ENCODE measurements around the gene GOLGA3. TPM values are rescaled to one million over a fixed set of nuclear protein-coding genes. Genes with fewer than 3 reads are reported as not detected.

The GOLGA3 gene
- polyA plus RNA-seq, 1 donor (not counting 4 experiments of a cell fraction or from before 2014, with no cell fraction given): 11.0 TPM

GRCh38 chr12:132787877-132788276 lies 40.8 kb downstream of the GOLGA3 start:
- H4K20me1 ChIP-seq (ENCODE audit: control insufficient read depth, extremely low read depth, insufficient read depth, low read length): peaks cover 6% of the 10 kb centered on the region
- DNase-seq (ENCODE audit: low read depth, low spot score): no peak
- dilution Hi-C loops (cut with MboI; ENCODE audit: extremely low pct_ligation_motif_present, low sequenced_read_pairs): no loop called here

GRCh38 chr12:132786192-132786591 lies 42.5 kb downstream of the GOLGA3 start:
- Histone ChIP-seq H2AFZ (ENCODE audit: control insufficient read depth, low read length) (no peak overlapping the region), H3K36me3 (ENCODE audit: control insufficient read depth in 2 of 2, extremely low read depth in 1 of 2, insufficient read depth in 2 of 2, low read length in 2 of 2) (peaks cover 44 to 46% of the 10 kb centered on the region in 2 experiments), H3K4me1 (ENCODE audit: control insufficient read depth, extremely low read depth, insufficient read depth, low read length) (no peaks in the 10 kb centered on the region), H3K4me3 (ENCODE audit: control insufficient read depth in 2 of 3, extremely low read depth in 1 of 3, insufficient read depth in 2 of 3, low read depth in 1 of 3, low read length in 3 of 3) (no peak overlapping the region), H3K9me3 (ENCODE audit: control insufficient read depth, low read depth, low read length) (no peaks in the 10 kb centered on the region), H3K27me3 (ENCODE audit: control insufficient read depth, extremely low read depth, insufficient read depth, low read length) (no peaks in the 10 kb centered on the region), H3K27ac (ENCODE audit: control insufficient read depth, insufficient read depth, low read length) (no peak overlapping the region), H3K4me2 (ENCODE audit: control insufficient read depth, extremely low read depth, insufficient read depth, low read depth, low read length) (no peak overlapping the region), H3K9ac (ENCODE audit: control insufficient read depth, extremely low read depth, insufficient read depth, low read length) (no peak overlapping the region), H3K9me1 (ENCODE audit: control insufficient read depth, extremely low read depth, insufficient read depth, low read length) (no peaks in the 10 kb centered on the region), H3K79me2 (ENCODE audit: control insufficient read depth, insufficient read depth, low read length) (no peaks in the 10 kb centered on the region), H4K20me1 (ENCODE audit: control insufficient read depth, extremely low read depth, insufficient read depth, low read length) (peaks cover 6% of the 10 kb centered on the region)
- FAIRE-seq (no peak), DNase-seq (ENCODE audit: low read depth, low spot score) (no peak)
- TF ChIP-seq EZH2 (IDR thresholded peaks at IDR 0.05; ENCODE audit: low read length) (no peak), CTCF (optimal IDR thresholded peaks at IDR 0.05 in 1 of 3, IDR thresholded peaks at IDR 0.05 in 1 of 3, conservative IDR thresholded peaks at IDR 0.05 in 1 of 3; ENCODE audit: extremely low read depth in 1 of 3, insufficient read depth in 2 of 3, low read length in 3 of 3) (no peak)
- dilution Hi-C loops (cut with MboI; ENCODE audit: extremely low pct_ligation_motif_present, low sequenced_read_pairs): no loop called here

More at GRCh38 chr12:132787877-132788276, 40.8 kb downstream of the GOLGA3 start:
- Histone ChIP-seq H3K4me3 (ENCODE audit: control insufficient read depth in 2 of 3, extremely low read depth in 1 of 3, insufficient read depth in 2 of 3, low read depth in 1 of 3, low read length in 3 of 3) (no peak overlapping the region), H3K4me1 (ENCODE audit: control insufficient read depth, extremely low read depth, insufficient read depth, low read length) (no peaks in the 10 kb centered on the region), H2AFZ (ENCODE audit: control insufficient read depth, low read length) (no peak overlapping the region), H3K27ac (ENCODE audit: control insufficient read depth, insufficient read depth, low read length) (no peak overlapping the region), H3K27me3 (ENCODE audit: control insufficient read depth, extremely low read depth, insufficient read depth, low read length) (no peaks in the 10 kb centered on the region), H3K4me2 (ENCODE audit: control insufficient read depth, extremely low read depth, insufficient read depth, low read depth, low read length) (no peak overlapping the region), H3K79me2 (ENCODE audit: control insufficient read depth, insufficient read depth, low read length) (peaks cover 6% of the 10 kb centered on the region), H3K9ac (ENCODE audit: control insufficient read depth, extremely low read depth, insufficient read depth, low read length) (no peak overlapping the region), H3K9me1 (ENCODE audit: control insufficient read depth, extremely low read depth, insufficient read depth, low read length) (no peaks in the 10 kb centered on the region), H3K36me3 (ENCODE audit: control insufficient read depth in 2 of 2, extremely low read depth in 1 of 2, insufficient read depth in 2 of 2, low read length in 2 of 2) (peaks cover 42% of the 10 kb centered on the region in 2 experiments), H3K9me3 (ENCODE audit: control insufficient read depth, low read depth, low read length) (no peaks in the 10 kb centered on the region)
- no peak for FAIRE-seq
- TF ChIP-seq CTCF (optimal IDR thresholded peaks at IDR 0.05 in 1 of 3, IDR thresholded peaks at IDR 0.05 in 1 of 3, conservative IDR thresholded peaks at IDR 0.05 in 1 of 3; ENCODE audit: extremely low read depth in 1 of 3, insufficient read depth in 2 of 3, low read length in 3 of 3) (no peak), EZH2 (IDR thresholded peaks at IDR 0.05; ENCODE audit: low read length) (no peak)

Measured in keratinocyte (primary cell).